ENCODE results near the gene KIDINS220. TPM values are rescaled to one million over a fixed set of nuclear protein-coding genes. Genes with fewer than 3 reads are reported as not detected.

KIDINS220 gene
- total and polyA plus RNA-seq, 4 donors: 8.1 to 50.9 (median 30.8) TPM

DNA sequence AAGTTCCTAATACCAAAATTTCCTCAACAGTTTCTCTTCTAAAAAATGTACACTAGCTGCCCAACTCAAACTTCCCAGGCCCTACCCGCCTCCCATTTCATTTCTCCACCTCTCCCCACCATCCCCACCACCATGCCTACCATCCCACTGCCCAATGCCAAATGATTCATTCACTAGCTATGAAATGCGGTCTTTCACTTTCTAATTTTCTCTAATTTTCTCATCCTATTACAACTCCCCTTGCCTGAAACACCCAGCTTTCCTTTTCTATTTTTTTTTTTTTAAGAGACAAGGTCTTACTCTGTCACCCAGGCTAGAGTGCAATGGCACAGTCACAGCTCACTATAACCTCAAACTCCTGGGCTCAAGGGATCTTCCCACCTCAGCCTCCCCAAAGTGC, 38.4 kb downstream of the KIDINS220 start:
- no peak for DNase-seq (ENCODE audit: low spot score)
- TF ChIP-seq, protein P1, sequence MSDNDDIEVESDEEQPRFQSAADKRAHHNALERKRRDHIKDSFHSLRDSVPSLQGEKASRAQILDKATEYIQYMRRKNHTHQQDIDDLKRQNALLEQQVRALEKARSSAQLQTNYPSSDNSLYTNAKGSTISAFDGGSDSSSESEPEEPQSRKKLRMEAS (IDR thresholded peaks at IDR 0.05): no peak
- no peak for TF ChIP-seq HNF4A (conservative IDR thresholded peaks at IDR 0.05)
- no peak for TF ChIP-seq ZBTB33 (IDR thresholded peaks at IDR 0.05)
- no peak for TF ChIP-seq JUND (IDR thresholded peaks at IDR 0.05)
- TF ChIP-seq FOXA2 (IDR thresholded peaks at IDR 0.05): no peak
- TF ChIP-seq TAF1 (conservative IDR thresholded peaks at IDR 0.05): no peak
- TF ChIP-seq SP1 (IDR thresholded peaks at IDR 0.05): no peak
- TF ChIP-seq ATF3 (IDR thresholded peaks at IDR 0.05): no peak
- no peak for TF ChIP-seq EGR1 (IDR thresholded peaks at IDR 0.05; ENCODE audit: low read depth in 2 of 2)
- TF ChIP-seq NR2F2 (IDR thresholded peaks at IDR 0.05): no peak
- TF ChIP-seq RXRA (IDR thresholded peaks at IDR 0.05): no peak
- no peak for TF ChIP-seq RAD21 (IDR thresholded peaks at IDR 0.05)
- TF ChIP-seq FOXA1 (IDR thresholded peaks at IDR 0.05): no peak
- no peak for TF ChIP-seq CTCF (IDR thresholded peaks at IDR 0.05; ENCODE audit: low read depth, low read length, missing input control)
- TF ChIP-seq REST (IDR thresholded peaks at IDR 0.05): no peak
- no peak for TF ChIP-seq GABPA (IDR thresholded peaks at IDR 0.05 in 1 of 2, conservative IDR thresholded peaks at IDR 0.05 in 1 of 2)
- TF ChIP-seq HNF4G (IDR thresholded peaks at IDR 0.05): no peak
- TF ChIP-seq YY1 (IDR thresholded peaks at IDR 0.05): no peak
- Histone ChIP-seq H3K36me3 (ENCODE audit: control insufficient read depth in 4 of 4, insufficient read depth in 3 of 4, low read depth in 1 of 4, low read length in 3 of 4) (peaks cover 7 to 49% (median 38%) of the 10 kb centered on the region in 4 donors), H3K27me3 (ENCODE audit: control insufficient read depth in 4 of 4, insufficient read depth in 4 of 4, low read length in 3 of 4) (no peaks in the 10 kb centered on the region), H3K4me1 (ENCODE audit: control insufficient read depth in 4 of 4, insufficient read depth in 4 of 4, low read length in 3 of 4) (no peaks in the 10 kb centered on the region), H3K9ac (ENCODE audit: low read depth in 1 of 2, low read length in 2 of 2) (no peak overlapping the region), H3K27ac (ENCODE audit: low read depth in 1 of 2, low read length in 2 of 2) (no peak overlapping the region), H3K4me3 (ENCODE audit: low read depth in 1 of 3, low read length in 3 of 3) (no peak overlapping the region), H3K9me3 (ENCODE audit: control insufficient read depth in 4 of 4, low read length in 3 of 4) (no peaks in the 10 kb centered on the region)
- over 99% methylated on average over 2 of the region's 2 CpGs for WGBS
